NB4 (cell line): ENCODE results near the gene FBXW4.
A peak's percentile ranks its signal among the peaks of the same experiment; 100 is the strongest.

Experiments
- DNase-seq: peaks from one replicate; pipeline ENCODE4 v3.0.0; 2010; ENCODE audit warnings: low read depth
- H3K4me3 ChIP-seq: one replicate; pipeline ENCODE4 v1.5.1; 2011; ENCODE audit warnings: mild to moderate bottlenecking, low read depth, low read length, moderate library complexity
- MYC ChIP-seq: IDR thresholded peaks from 2 replicates; pipeline ENCODE4 v1.6.1; 2011; ENCODE audit warnings: low read depth, low read length
- POLR2A ChIP-seq: IDR thresholded peaks from 2 replicates; pipeline ENCODE4 v1.6.1; 2011; ENCODE audit warnings: mild to moderate bottlenecking; ENCODE audit not compliant: insufficient read length; ENCODE audit errors: extremely low read depth
- TF ChIP-seq, protein P1 (sequence below): IDR thresholded peaks from one replicate; pipeline ENCODE4 v1.5.1; 2012; ENCODE audit warnings: low read depth, low read length
- TF ChIP-seq, protein P2 (sequence below): IDR thresholded peaks from 2 replicates; pipeline ENCODE4 v1.6.1; 2011; ENCODE audit warnings: low read depth, low read length

Gene FBXW4

DNA sequence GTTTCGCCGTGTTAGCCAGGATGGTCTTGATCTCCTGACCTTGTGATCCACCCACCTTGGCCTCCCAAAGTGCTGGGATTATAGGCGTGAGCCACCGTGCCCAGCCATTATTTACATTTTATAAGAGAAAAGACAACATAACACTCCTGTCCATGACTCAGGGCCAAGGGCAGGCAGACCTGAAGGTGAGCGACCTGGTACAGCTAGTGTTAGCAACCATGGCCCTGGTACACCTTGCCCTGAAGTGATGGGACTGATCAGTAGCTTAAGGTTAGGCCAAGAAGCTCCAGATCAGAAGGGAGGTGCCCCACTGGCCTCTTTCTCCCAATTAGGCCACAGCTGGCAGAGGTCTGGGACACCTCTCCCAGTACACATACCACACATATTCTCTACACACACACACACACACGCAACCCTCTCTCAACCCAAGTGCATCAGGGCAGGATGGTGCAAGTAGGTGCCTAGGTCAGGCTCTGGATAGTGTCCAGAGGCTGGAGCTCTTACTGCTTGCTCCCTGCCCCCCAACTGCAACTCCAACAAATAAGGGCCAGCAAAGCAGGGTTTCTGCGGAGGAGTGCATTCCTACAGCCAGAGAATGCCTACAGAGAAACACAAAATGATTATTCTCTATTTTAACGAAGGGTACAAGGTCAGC lies 63.0 kb downstream of the FBXW4 start:
- DNase-seq: no peak
- H3K4me3 ChIP-seq: no peak overlapping the region
- TF ChIP-seq, protein P1, sequence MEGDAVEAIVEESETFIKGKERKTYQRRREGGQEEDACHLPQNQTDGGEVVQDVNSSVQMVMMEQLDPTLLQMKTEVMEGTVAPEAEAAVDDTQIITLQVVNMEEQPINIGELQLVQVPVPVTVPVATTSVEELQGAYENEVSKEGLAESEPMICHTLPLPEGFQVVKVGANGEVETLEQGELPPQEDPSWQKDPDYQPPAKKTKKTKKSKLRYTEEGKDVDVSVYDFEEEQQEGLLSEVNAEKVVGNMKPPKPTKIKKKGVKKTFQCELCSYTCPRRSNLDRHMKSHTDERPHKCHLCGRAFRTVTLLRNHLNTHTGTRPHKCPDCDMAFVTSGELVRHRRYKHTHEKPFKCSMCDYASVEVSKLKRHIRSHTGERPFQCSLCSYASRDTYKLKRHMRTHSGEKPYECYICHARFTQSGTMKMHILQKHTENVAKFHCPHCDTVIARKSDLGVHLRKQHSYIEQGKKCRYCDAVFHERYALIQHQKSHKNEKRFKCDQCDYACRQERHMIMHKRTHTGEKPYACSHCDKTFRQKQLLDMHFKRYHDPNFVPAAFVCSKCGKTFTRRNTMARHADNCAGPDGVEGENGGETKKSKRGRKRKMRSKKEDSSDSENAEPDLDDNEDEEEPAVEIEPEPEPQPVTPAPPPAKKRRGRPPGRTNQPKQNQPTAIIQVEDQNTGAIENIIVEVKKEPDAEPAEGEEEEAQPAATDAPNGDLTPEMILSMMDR: no peak
- TF ChIP-seq POLR2A (no peak), MYC (no peak)
- TF ChIP-seq, protein P2, sequence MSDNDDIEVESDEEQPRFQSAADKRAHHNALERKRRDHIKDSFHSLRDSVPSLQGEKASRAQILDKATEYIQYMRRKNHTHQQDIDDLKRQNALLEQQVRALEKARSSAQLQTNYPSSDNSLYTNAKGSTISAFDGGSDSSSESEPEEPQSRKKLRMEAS: no peak

DNA sequence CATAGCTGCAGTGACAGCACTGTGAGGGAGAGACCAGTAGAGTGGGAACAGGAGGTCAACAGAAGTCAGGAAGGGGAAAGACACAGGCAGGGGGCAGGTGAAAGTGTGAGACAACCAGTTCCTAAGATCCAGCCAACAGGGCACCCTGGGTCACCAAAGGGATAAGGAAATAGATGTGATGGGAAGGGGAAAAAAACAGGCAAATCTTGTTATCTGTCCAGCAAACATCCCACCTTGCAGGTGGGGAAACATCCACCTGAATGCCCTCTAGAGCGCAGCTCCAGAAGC lies 64.4 kb downstream of the FBXW4 start:
- TF ChIP-seq, protein P2: no peak
- TF ChIP-seq MYC (no peak), POLR2A (no peak)
- TF ChIP-seq, protein P1: no peak
- H3K4me3 ChIP-seq: no peak overlapping the region
- DNase-seq: no peak

- TF ChIP-seq MYC (no peak), POLR2A (no peak)
- TF ChIP-seq, protein P2: no peak
- TF ChIP-seq, protein P1: no peak
- DNase-seq: no peak
- H3K4me3 ChIP-seq: no peak overlapping the region
Observed at GRCh38 chr10:101629837-101630632, 64.9 kb downstream of the FBXW4 start.

DNA sequence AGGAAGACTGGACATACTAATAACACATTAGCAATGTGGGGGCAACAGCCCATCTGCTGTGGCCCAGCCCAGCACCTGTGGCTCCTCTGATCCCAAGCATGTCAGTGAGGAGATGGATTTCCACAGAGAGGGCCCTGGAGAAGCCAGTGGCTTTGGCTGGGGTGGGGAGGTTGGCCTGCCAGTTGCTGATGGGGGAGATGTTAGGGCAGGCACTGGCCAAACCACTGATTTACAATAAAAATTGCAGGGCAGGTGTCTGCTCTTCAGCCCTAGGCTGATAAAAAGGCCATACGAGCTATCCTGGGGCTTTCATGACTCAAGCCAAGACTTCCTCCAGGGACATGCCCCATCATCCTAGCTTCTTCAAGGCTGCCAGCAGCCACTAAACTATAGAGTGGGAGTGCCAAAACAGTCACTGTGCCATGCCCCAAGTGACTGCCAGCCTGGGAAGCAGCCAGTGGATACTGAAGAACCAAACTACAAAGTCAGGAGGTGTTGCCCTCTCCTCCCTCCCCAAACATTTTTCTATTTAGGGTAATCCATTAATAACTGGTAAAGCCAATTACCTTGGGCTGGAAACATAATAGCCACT lies 69.1 kb downstream of the FBXW4 start:
- TF ChIP-seq POLR2A: no peak
- TF ChIP-seq, protein P2: no peak
- TF ChIP-seq, protein P1: no peak
- TF ChIP-seq MYC: no peak
- H3K4me3 ChIP-seq: no peak overlapping the region
- DNase-seq: peak; percentile 21

GRCh38 chr10:101624526-101625102 lies 70.4 kb downstream of the FBXW4 start:
- DNase-seq: peak; percentile 89
- TF ChIP-seq, protein P2: no peak
- TF ChIP-seq POLR2A (no peak), MYC (no peak)
- TF ChIP-seq, protein P1: no peak
- H3K4me3 ChIP-seq: no peak overlapping the region
